GM23338 (cell line): ENCODE data around the gene SLAMF9. TPM values are rescaled to one million over a fixed set of nuclear protein-coding genes. Genes with fewer than 3 reads are reported as not detected.

Experiments
- ATAC-seq: fragments of 200-7000 bp; cut with Tn5 transposase; 3 replicates; pipeline ENCODE4 v1.9.1; 2020
- DNase-seq: peaks from one replicate; pipeline ENCODE4 v3.0.0-alpha.2; 2015; ENCODE audit warnings: low spot score
- H2AFZ ChIP-seq: fragments of 200-600 bp; sonication (generic); 2 replicates; pipeline ENCODE4 v1.8.0; 2016; ENCODE audit warnings: antibody characterized with exemption, mild to moderate bottlenecking, moderate library complexity
- H3F3A ChIP-seq: fragments of 200-600 bp; sonication (generic); replicated peaks from 2 replicates; pipeline ENCODE4 v1.8.0; 2017; ENCODE audit warnings: antibody characterized with exemption, mixed run types, low read depth
- H3K27ac ChIP-seq: fragments of 200-600 bp; sonication (generic); 2 replicates; pipeline ENCODE4 v1.6.1; 2016; ENCODE audit warnings: low read depth
- H3K27me3 ChIP-seq: fragments of 200-600 bp; sonication (generic); 2 replicates; pipeline ENCODE4 v1.8.0; 2016; ENCODE audit warnings: mild to moderate bottlenecking, mixed run types, moderate library complexity; ENCODE audit not compliant: insufficient read depth
- H3K36me3 ChIP-seq: fragments of 200-600 bp; sonication (generic); 2 replicates; pipeline ENCODE4 v1.8.0; 2016; ENCODE audit warnings: mild to moderate bottlenecking; ENCODE audit not compliant: insufficient read depth
- H3K4me1 ChIP-seq: fragments of 200-600 bp; sonication (generic); 2 replicates; pipeline ENCODE4 v1.8.0; 2016; ENCODE audit warnings: mild to moderate bottlenecking, moderate library complexity; ENCODE audit not compliant: insufficient read depth
- H3K4me2 ChIP-seq: fragments of 200-600 bp; sonication (generic); 2 replicates; pipeline ENCODE4 v1.7.1; 2017; ENCODE audit warnings: mixed run types
- H3K4me3 ChIP-seq: fragments of 200-600 bp; sonication (generic); 2 replicates; pipeline ENCODE4 v1.6.1; 2016; ENCODE audit warnings: mixed run types
- H3K79me2 ChIP-seq: fragments of 200-600 bp; sonication (generic); replicated peaks from 2 replicates; pipeline ENCODE4 v1.8.0; 2017; ENCODE audit warnings: mild to moderate bottlenecking; ENCODE audit not compliant: insufficient read depth
- H3K9me2 ChIP-seq: fragments of 200-600 bp; sonication (generic); 2 replicates; pipeline ENCODE4 v1.8.0; 2017; ENCODE audit not compliant: insufficient read depth
- H4K20me1 ChIP-seq: fragments of 200-600 bp; sonication (generic); replicated peaks from 2 replicates; pipeline ENCODE4 v1.8.0; 2017; ENCODE audit warnings: mild to moderate bottlenecking; ENCODE audit not compliant: insufficient read depth
- H3K27ac Mint-ChIP-seq: 2 replicates; pipeline ENCODE4 v1.8.0; 2020; ENCODE audit warnings: inconsistent platforms, mild to moderate bottlenecking, moderate library complexity, mixed read lengths
- H3K27me3 Mint-ChIP-seq: 3 replicates; pipeline ENCODE4 v1.8.0; 2022; ENCODE audit warnings: low read depth, mild to moderate bottlenecking, moderate library complexity, mixed read lengths, inconsistent platforms; ENCODE audit not compliant: insufficient read depth, poor library complexity
- H3K36me3 Mint-ChIP-seq: 3 replicates; pipeline ENCODE4 v1.8.0; 2021; ENCODE audit warnings: low read depth, mild to moderate bottlenecking, inconsistent platforms, moderate library complexity, mixed read lengths
- H3K4me1 Mint-ChIP-seq: 3 replicates; pipeline ENCODE4 v1.8.0; 2020; ENCODE audit warnings: mild to moderate bottlenecking, inconsistent platforms, mixed read lengths
- H3K4me3 Mint-ChIP-seq: 3 replicates; pipeline ENCODE4 v1.8.0; 2021; ENCODE audit warnings: moderate library complexity, mild to moderate bottlenecking, inconsistent platforms, mixed read lengths
- H3K9me3 Mint-ChIP-seq: 3 replicates; pipeline ENCODE4 v1.8.0; 2020; ENCODE audit warnings: moderate library complexity, mild to moderate bottlenecking, inconsistent platforms, mixed read lengths
- EZH2 ChIP-seq: fragments of 200-600 bp; sonication (generic); IDR thresholded peaks from one replicate; pipeline ENCODE4 v1.8.0; 2017; ENCODE audit warnings: antibody characterized with exemption, mild to moderate bottlenecking, low read depth; ENCODE audit not compliant: unreplicated experiment
- EZH2phosphoT487 ChIP-seq: fragments of 200-600 bp; sonication (generic); IDR thresholded peaks from one replicate; pipeline ENCODE4 v1.8.1; 2018; ENCODE audit warnings: antibody characterized with exemption; ENCODE audit not compliant: unreplicated experiment
- JUNB ChIP-seq: IDR thresholded peaks from one replicate; pipeline ENCODE4 v1.6.1; 2016; ENCODE audit warnings: antibody characterized with exemption; ENCODE audit not compliant: unreplicated experiment
- POLR2AphosphoS5 ChIP-seq: IDR thresholded peaks from 2 replicates; pipeline ENCODE4 v1.6.1; 2016; ENCODE audit warnings: antibody characterized with exemption, low read depth
- REST ChIP-seq: IDR thresholded peaks from one replicate; pipeline ENCODE4 v1.6.1; 2018; ENCODE audit warnings: antibody characterized with exemption; ENCODE audit not compliant: unreplicated experiment
- STAT1 ChIP-seq: IDR thresholded peaks from one replicate; pipeline ENCODE4 v1.6.1; 2016; ENCODE audit warnings: antibody characterized with exemption; ENCODE audit not compliant: unreplicated experiment
- ZNF462 ChIP-seq: fragments of 250-450 bp; sonication (Bioruptor Pico); IDR thresholded peaks from 2 replicates; pipeline ENCODE4 v1.5.0; 2020; ENCODE audit warnings: mild to moderate bottlenecking, moderate library complexity
- polyA plus RNA-seq: library from polyadenylated mRNA; unstranded; fragments of >200 nt; fragmentation: Nextera tagmentation; extraction: Ambion mirVana; gene quantifications from 2 replicates; pipeline ENCODE4 v1.2.1, GENCODE V29; 2016
- total RNA-seq: library from RNA; depleted of rRNA; stranded (reverse); fragments of >200 nt; shearing (Covaris generic); gene quantifications from 2 replicates; pipeline ENCODE4 v1.2.3, GENCODE V29; 2014

Gene SLAMF9
- total and polyA plus RNA-seq, 2 experiments from 2014 or later, result not detected

- TF ChIP-seq REST (no peak), EZH2 (no peak)
Observed at GRCh38 chr1:159919236-159919865, 34.7 kb downstream of the SLAMF9 start (continued).

- no peak overlapping the region for H3K4me3 ChIP-seq
- H3K36me3 ChIP-seq, result no peaks in the 10 kb centered on the region
- H3K79me2 ChIP-seq, result no peaks in the 10 kb centered on the region; the same call in 1 of the 2 replicates
- no peak for ATAC-seq
- no peak overlapping the region for H3K27ac Mint-ChIP-seq
- H3K4me2 ChIP-seq, result no peak overlapping the region
- peaks cover 49% of the 10 kb centered on the region for H3K4me1 Mint-ChIP-seq
- no peak for DNase-seq
- H3K9me3 Mint-ChIP-seq, result no peaks in the 10 kb centered on the region
- peaks cover 27% of the 10 kb centered on the region for H3K4me1 ChIP-seq
- TF ChIP-seq EZH2 (no peak), POLR2AphosphoS5 (no peak), STAT1 (no peak), REST (no peak), JUNB (no peak), ZNF462 (CRISPR knock-in tag) (no peak), EZH2phosphoT487 (no peak)
- no peak overlapping the region for H2AFZ ChIP-seq
- no peaks in the 10 kb centered on the region for H4K20me1 ChIP-seq
- 0 out of 2 replicates have a peak, but pooled peaks cover 2% of the 10 kb centered on the region for H3K27me3 ChIP-seq
- H3K36me3 Mint-ChIP-seq, result peaks cover 11% of the 10 kb centered on the region
- H3K27me3 Mint-ChIP-seq, result peaks cover 17% of the 10 kb centered on the region
- no peak overlapping the region for H3K4me3 Mint-ChIP-seq
- H3F3A ChIP-seq, result no peaks in the 10 kb centered on the region
- no peak overlapping the region for H3K27ac ChIP-seq
- H3K9me2 ChIP-seq, result no peaks in the 10 kb centered on the region
Observed at GRCh38 chr1:159918352-159919200, 35.5 kb downstream of the SLAMF9 start.
